Ishikawa (cell line): Measurements from ENCODE around the gene HSD17B12.

ENCODE experiments used
- CEBPB ChIP-seq: IDR thresholded peaks from 2 replicates; pipeline ENCODE4 v1.6.1; 2012
- CREB1 ChIP-seq: IDR thresholded peaks from 2 replicates; pipeline ENCODE4 v1.6.1; 2012; ENCODE audit warnings: low read depth
- EGR1 ChIP-seq: IDR thresholded peaks from 2 replicates; pipeline ENCODE4 v1.6.1; 2012
- EP300 ChIP-seq: IDR thresholded peaks from 2 replicates; pipeline ENCODE4 v1.6.1; 2012; ENCODE audit warnings: borderline replicate concordance
- FOXM1 ChIP-seq: IDR thresholded peaks from 2 replicates; pipeline ENCODE4 v1.6.1; 2012; ENCODE audit warnings: low read depth, borderline replicate concordance
- NFIC ChIP-seq: IDR thresholded peaks from 2 replicates; pipeline ENCODE4 v1.6.1; 2012
- RAD21 ChIP-seq: IDR thresholded peaks from 2 replicates; pipeline ENCODE4 v1.6.1; 2012; ENCODE audit warnings: low read depth
- TAF1 ChIP-seq: IDR thresholded peaks from 2 replicates; pipeline ENCODE4 v1.6.1; 2012; ENCODE audit warnings: low read depth, mild to moderate bottlenecking
- TCF12 ChIP-seq: IDR thresholded peaks from 2 replicates; pipeline ENCODE4 v1.6.1; 2012; ENCODE audit warnings: low read depth
- TEAD4 ChIP-seq: IDR thresholded peaks from 2 replicates; pipeline ENCODE4 v1.6.1; 2012
- YY1 ChIP-seq: IDR thresholded peaks from 2 replicates; pipeline ENCODE4 v1.6.1; 2012; ENCODE audit warnings: low read depth
- ZBTB7A ChIP-seq: IDR thresholded peaks from 2 replicates; pipeline ENCODE4 v1.6.1; 2012; ENCODE audit warnings: low read depth
- TF ChIP-seq, protein P1 (sequence below): IDR thresholded peaks from 2 replicates; pipeline ENCODE4 v1.6.1; 2012
- TF ChIP-seq, protein P2 (sequence below): IDR thresholded peaks from 2 replicates; pipeline ENCODE4 v1.6.1; 2012
- TF ChIP-seq, protein P3 (sequence below): IDR thresholded peaks from 2 replicates; pipeline ENCODE4 v1.6.1; 2012; ENCODE audit warnings: low read depth, mild to moderate bottlenecking

Gene HSD17B12

DNA sequence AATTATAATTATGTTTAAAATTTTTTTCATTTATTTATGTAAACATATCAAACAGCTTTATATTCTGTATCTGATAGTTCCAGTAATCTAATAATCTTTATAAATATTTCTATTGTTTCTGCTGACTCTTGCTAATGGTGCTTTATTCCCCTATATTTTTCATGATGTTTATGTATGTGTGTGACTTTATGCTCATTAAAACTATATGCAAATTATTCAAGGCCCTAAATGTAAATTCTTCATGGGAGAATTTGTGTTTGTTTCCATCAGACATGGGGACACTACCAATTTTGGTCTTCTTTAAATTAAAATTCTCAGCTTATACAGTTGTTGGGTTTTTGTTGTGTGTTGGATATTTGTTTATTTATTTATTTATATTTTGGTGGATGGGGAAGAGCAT lies 186.4 kb downstream of the HSD17B12 start:
- TF ChIP-seq CEBPB = no peak
- no peak for TF ChIP-seq CREB1
- TF ChIP-seq, protein P1, sequence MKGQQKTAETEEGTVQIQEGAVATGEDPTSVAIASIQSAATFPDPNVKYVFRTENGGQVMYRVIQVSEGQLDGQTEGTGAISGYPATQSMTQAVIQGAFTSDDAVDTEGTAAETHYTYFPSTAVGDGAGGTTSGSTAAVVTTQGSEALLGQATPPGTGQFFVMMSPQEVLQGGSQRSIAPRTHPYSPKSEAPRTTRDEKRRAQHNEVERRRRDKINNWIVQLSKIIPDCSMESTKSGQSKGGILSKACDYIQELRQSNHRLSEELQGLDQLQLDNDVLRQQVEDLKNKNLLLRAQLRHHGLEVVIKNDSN = no peak
- TF ChIP-seq YY1 = no peak
- TF ChIP-seq ZBTB7A = no peak
- no peak for TF ChIP-seq RAD21
- TF ChIP-seq EP300 = no peak
- TF ChIP-seq TCF12 = no peak

DNA sequence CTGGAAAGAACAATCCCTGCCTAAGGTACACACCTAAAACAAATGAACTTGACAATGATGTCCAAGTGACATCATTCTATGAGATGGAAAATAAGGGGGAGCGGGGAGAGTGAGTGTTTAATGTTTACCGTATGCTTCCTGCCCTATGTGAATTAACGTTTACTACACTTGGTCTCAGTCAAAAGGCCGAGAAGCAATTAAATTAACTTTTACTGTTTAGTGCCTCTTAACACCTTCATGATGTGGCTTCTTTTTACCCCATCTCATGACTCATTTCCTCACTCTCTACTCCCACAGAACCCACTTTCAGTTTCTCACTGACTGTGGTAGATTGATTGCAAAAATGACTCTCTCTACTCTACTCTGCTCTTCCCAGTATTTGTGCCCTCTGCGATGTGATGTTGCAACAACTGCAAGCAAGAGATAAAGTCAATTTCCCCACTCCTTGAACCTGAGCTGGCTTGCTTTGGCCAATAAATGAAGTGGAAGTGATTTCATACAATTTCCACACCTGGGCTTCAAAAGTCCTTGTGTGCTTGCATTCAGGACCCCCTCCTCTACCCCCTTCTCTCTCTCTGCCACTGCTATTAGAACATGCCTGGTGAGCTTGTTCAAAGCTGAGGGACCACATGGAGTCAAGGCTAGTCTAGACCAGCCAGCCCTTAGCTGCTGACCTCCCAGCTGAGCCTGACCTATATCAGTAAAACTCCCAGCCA lies 188.5 kb downstream of the HSD17B12 start:
- no peak for TF ChIP-seq CREB1
- TF ChIP-seq EP300 = no peak
- TF ChIP-seq, protein P2, sequence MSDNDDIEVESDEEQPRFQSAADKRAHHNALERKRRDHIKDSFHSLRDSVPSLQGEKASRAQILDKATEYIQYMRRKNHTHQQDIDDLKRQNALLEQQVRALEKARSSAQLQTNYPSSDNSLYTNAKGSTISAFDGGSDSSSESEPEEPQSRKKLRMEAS = no peak
- TF ChIP-seq YY1 = no peak
- TF ChIP-seq RAD21 = no peak
- TF ChIP-seq NFIC = no peak
- no peak for TF ChIP-seq FOXM1
- TF ChIP-seq, protein P3, sequence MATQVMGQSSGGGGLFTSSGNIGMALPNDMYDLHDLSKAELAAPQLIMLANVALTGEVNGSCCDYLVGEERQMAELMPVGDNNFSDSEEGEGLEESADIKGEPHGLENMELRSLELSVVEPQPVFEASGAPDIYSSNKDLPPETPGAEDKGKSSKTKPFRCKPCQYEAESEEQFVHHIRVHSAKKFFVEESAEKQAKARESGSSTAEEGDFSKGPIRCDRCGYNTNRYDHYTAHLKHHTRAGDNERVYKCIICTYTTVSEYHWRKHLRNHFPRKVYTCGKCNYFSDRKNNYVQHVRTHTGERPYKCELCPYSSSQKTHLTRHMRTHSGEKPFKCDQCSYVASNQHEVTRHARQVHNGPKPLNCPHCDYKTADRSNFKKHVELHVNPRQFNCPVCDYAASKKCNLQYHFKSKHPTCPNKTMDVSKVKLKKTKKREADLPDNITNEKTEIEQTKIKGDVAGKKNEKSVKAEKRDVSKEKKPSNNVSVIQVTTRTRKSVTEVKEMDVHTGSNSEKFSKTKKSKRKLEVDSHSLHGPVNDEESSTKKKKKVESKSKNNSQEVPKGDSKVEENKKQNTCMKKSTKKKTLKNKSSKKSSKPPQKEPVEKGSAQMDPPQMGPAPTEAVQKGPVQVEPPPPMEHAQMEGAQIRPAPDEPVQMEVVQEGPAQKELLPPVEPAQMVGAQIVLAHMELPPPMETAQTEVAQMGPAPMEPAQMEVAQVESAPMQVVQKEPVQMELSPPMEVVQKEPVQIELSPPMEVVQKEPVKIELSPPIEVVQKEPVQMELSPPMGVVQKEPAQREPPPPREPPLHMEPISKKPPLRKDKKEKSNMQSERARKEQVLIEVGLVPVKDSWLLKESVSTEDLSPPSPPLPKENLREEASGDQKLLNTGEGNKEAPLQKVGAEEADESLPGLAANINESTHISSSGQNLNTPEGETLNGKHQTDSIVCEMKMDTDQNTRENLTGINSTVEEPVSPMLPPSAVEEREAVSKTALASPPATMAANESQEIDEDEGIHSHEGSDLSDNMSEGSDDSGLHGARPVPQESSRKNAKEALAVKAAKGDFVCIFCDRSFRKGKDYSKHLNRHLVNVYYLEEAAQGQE = no peak
- TF ChIP-seq, protein P1 = no peak
- no peak for TF ChIP-seq ZBTB7A
- TF ChIP-seq CEBPB = no peak
- no peak for TF ChIP-seq TEAD4
- TF ChIP-seq EGR1 = no peak
- no peak for TF ChIP-seq TCF12
- no peak for TF ChIP-seq TAF1

DNA sequence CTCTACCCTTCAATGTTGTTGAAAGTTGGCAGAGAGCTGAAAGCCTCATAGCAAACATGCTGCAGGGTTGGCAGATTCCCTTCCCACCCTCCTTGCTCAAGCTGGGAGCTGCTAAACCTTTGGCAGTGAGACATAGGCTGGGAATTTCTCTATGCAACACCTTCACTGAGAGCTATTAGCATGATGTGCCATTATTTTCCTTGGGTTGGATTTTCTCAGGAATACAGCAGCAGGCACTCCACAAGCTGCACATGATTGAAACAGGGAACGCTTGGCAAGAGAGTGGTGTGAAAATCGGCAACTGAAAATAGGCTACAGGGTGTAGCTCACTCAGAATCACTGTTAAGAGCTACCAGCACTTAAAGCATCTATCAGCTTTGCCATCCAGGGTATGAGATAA lies 190.5 kb downstream of the HSD17B12 start:
- TF ChIP-seq EGR1 (no peak), TCF12 (no peak), YY1 (no peak), TAF1 (no peak), CEBPB (no peak), ZBTB7A (no peak), CREB1 (no peak), TEAD4 (no peak), EP300 (no peak), NFIC (no peak), RAD21 (no peak), FOXM1 (no peak)
- TF ChIP-seq, protein P1 = no peak
- TF ChIP-seq, protein P2 = no peak
- TF ChIP-seq, protein P3 = no peak

DNA sequence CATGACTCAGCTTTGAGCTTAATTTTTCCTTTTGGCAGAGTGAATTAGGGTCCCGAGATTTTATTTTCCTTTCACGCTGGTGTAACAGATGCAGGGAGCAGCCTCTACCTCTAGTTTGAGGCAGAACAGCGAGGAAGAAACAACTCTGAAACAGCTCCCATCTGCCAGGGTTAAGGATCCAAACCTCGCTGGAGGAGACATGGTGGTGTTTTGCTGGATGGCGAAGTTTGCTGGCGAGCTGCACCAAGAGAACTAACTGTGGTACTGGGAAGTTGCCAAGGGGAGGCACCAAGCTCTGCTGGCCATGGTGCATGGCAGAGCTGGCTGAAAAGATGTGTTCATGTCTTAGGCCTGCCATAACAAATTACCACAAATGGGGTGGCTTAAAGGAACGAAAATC lies 192.5 kb downstream of the HSD17B12 start:
- TF ChIP-seq EP300 = no peak
- TF ChIP-seq, protein P2 = no peak
- TF ChIP-seq, protein P3 = no peak
- TF ChIP-seq FOXM1 = no peak
- TF ChIP-seq, protein P1 = no peak
- TF ChIP-seq NFIC = no peak
- TF ChIP-seq EGR1 = no peak
- TF ChIP-seq TAF1 = no peak
- no peak for TF ChIP-seq ZBTB7A
- TF ChIP-seq TEAD4 = no peak
- TF ChIP-seq CEBPB = no peak
- no peak for TF ChIP-seq YY1
